Neutrophil (primary cell): Measurements from ENCODE around the gene VAMP1.
"Not testable (repeated sequence)": the region's sequence is repeated elsewhere in the genome, so short reads cannot be mapped to it uniquely, and the experiment has no call there.

Experiments
- H3K27ac ChIP-seq: fragments of 200-600 bp; sonication (generic); 2 replicates; pipeline ENCODE4 v1.5.1; 2016; ENCODE audit warnings: mild to moderate bottlenecking, moderate library complexity
- H3K27me3 ChIP-seq: fragments of 200-600 bp; sonication (generic); 2 replicates; pipeline ENCODE4 v1.6.0; 2016; ENCODE audit warnings: mild to moderate bottlenecking
- H3K36me3 ChIP-seq: fragments of 200-600 bp; sonication (generic); 2 replicates; pipeline ENCODE4 v1.5.1; 2017
- H3K4me1 ChIP-seq, 2 experiments: fragments of 200-600 bp in 1 of 2; sonication (generic) in 1 of 2; 1 replicate in 1 of 2; 2 replicates in 1 of 2; pipeline versions ENCODE4 v1.5.1 to v1.6.1; 2013 to 2016; ENCODE audit warnings: low read depth in 1 of 2, low read length in 1 of 2, mild to moderate bottlenecking in 1 of 2, moderate library complexity in 1 of 2; ENCODE audit not compliant: control insufficient read depth in 1 of 2, insufficient read depth in 1 of 2
- H3K4me3 ChIP-seq, 2 experiments: fragments of 200-600 bp in 1 of 2; sonication (generic) in 1 of 2; 1 replicate in 1 of 2; 2 replicates in 1 of 2; pipeline ENCODE4 v1.5.1; 2013 to 2016; ENCODE audit warnings: low read depth in 1 of 2, low read length in 1 of 2, mild to moderate bottlenecking in 1 of 2, moderate library complexity in 1 of 2
- H3K9me3 ChIP-seq: fragments of 200-600 bp; sonication (generic); 2 replicates; pipeline ENCODE4 v1.5.1; 2016
- CTCF ChIP-seq: fragments of 200-600 bp; sonication (generic); IDR thresholded peaks from 2 replicates; pipeline ENCODE4 v1.5.1; 2016; ENCODE audit warnings: antibody characterized with exemption

Gene VAMP1

GRCh38 chr12:6489449-6489848 is 19.0 kb upstream of the VAMP1 start:
- Histone ChIP-seq H3K4me3 (no peak overlapping the region), H3K27me3 (no peaks in the 10 kb centered on the region), H3K4me1 (peaks cover 17 to 24% of the 10 kb centered on the region in 2 experiments), H3K9me3 (no peaks in the 10 kb centered on the region), H3K27ac (no peak overlapping the region), H3K36me3 (no peaks in the 10 kb centered on the region)
- TF ChIP-seq CTCF: no peak

GRCh38 chr12:6488240-6488639 is 17.8 kb upstream of the VAMP1 start:
- no peak overlapping the region for H3K27ac ChIP-seq

GRCh38 chr12:6478416-6478815 is 7.9 kb upstream of the VAMP1 start:
- H3K4me1 ChIP-seq: no peaks in the 10 kb centered on the region
- TF ChIP-seq CTCF: no peak
- no peak overlapping the region for H3K4me3 ChIP-seq
- no peaks in the 10 kb centered on the region for H3K9me3 ChIP-seq
- no peak overlapping the region for H3K27ac ChIP-seq
- no peaks in the 10 kb centered on the region for H3K27me3 ChIP-seq
- H3K36me3 ChIP-seq: no peaks in the 10 kb centered on the region

More at GRCh38 chr12:6488240-6488639, 17.8 kb upstream of the VAMP1 start:
- no peak for TF ChIP-seq CTCF
- H3K4me3 ChIP-seq: no peak overlapping the region
- H3K4me1 ChIP-seq: peaks cover 8 to 18% of the 10 kb centered on the region in 2 experiments
- H3K9me3 ChIP-seq: no peaks in the 10 kb centered on the region
- H3K36me3 ChIP-seq: no peaks in the 10 kb centered on the region
- no peaks in the 10 kb centered on the region for H3K27me3 ChIP-seq

GRCh38 chr12:6477601-6478377 is 7.3 kb upstream of the VAMP1 start:
- not testable (repeated sequence) for H3K4me1 ChIP-seq, H3K36me3 ChIP-seq, H3K27me3 ChIP-seq, H3K27ac ChIP-seq, H3K9me3 ChIP-seq, H3K4me3 ChIP-seq

- TF ChIP-seq CTCF: no peak
- H3K27me3 ChIP-seq: no peaks in the 10 kb centered on the region
- peaks cover 6% of the 10 kb centered on the region in 2 experiments for H3K4me1 ChIP-seq
- H3K9me3 ChIP-seq: no peaks in the 10 kb centered on the region
- no peak overlapping the region for H3K27ac ChIP-seq
- no peak overlapping the region for H3K4me3 ChIP-seq
- no peaks in the 10 kb centered on the region for H3K36me3 ChIP-seq
Observed at GRCh38 chr12:6476489-6476888, 6.0 kb upstream of the VAMP1 start.

- H3K9me3 ChIP-seq, H3K4me3 ChIP-seq, H3K36me3 ChIP-seq, H3K27ac ChIP-seq, H3K27me3 ChIP-seq: not testable (repeated sequence)
- peaks cover 13 to 14% of the 10 kb centered on the region in 2 experiments for H3K4me1 ChIP-seq
Observed at GRCh38 chr12:6475233-6475975, 4.9 kb upstream of the VAMP1 start.
